Liver (tissue), 9 donors: ENCODE measurements around the gene EN2. TPM values are rescaled to one million over a fixed set of nuclear protein-coding genes. Genes with fewer than 3 reads are reported as not detected.

Experiments
- DNase-seq: peaks from one replicate; pipeline ENCODE4 v3.0.0-alpha.2; 2017; ENCODE audit warnings: low spot score
- H3K27ac ChIP-seq, 2 donors: one replicate each; pipeline ENCODE4 v1.7.0; 2013; ENCODE audit warnings: inconsistent platforms in 2 of 2, low read length in 2 of 2, control low read depth in 1 of 2, low read depth in 1 of 2, mild to moderate bottlenecking in 1 of 2
- H3K27me3 ChIP-seq, 4 donors: one replicate each; pipeline versions ENCODE4 v1.6.1 to v1.7.0; 2013; ENCODE audit warnings: low read length in 3 of 4, inconsistent platforms in 1 of 4, mild to moderate bottlenecking in 1 of 4, moderate library complexity in 1 of 4; ENCODE audit not compliant: control insufficient read depth in 4 of 4, insufficient read depth in 4 of 4
- H3K36me3 ChIP-seq, 4 donors: one replicate each; pipeline versions ENCODE4 v1.6.1 to v1.7.0; 2013; ENCODE audit warnings: low read length in 3 of 4, mild to moderate bottlenecking in 3 of 4, low read depth in 1 of 4, moderate library complexity in 1 of 4; ENCODE audit not compliant: control insufficient read depth in 4 of 4, insufficient read depth in 3 of 4
- H3K4me1 ChIP-seq, 4 donors: one replicate each; pipeline versions ENCODE4 v1.6.1 to v1.7.0; 2013; ENCODE audit warnings: low read length in 3 of 4, mild to moderate bottlenecking in 3 of 4, moderate library complexity in 1 of 4; ENCODE audit not compliant: control insufficient read depth in 4 of 4, insufficient read depth in 4 of 4
- H3K4me3 ChIP-seq, 3 donors: one replicate each; pipeline versions ENCODE4 v1.6.1 to v1.7.0; 2013; ENCODE audit warnings: low read length in 3 of 3, control low read depth in 1 of 3, low read depth in 1 of 3, mild to moderate bottlenecking in 1 of 3
- H3K9ac ChIP-seq, 2 donors: one replicate each; pipeline ENCODE4 v1.7.0; 2013; ENCODE audit warnings: low read length in 2 of 2, mild to moderate bottlenecking in 2 of 2, moderate library complexity in 2 of 2, control low read depth in 1 of 2, low read depth in 1 of 2
- H3K9me3 ChIP-seq, 4 donors: one replicate each; pipeline versions ENCODE4 v1.6.1 to v1.7.0; 2013; ENCODE audit warnings: low read length in 3 of 4; ENCODE audit not compliant: control insufficient read depth in 4 of 4
- ATF3 ChIP-seq: IDR thresholded peaks from 2 replicates; pipeline ENCODE4 v1.6.1; 2016; ENCODE audit warnings: antibody characterized with exemption
- CTCF ChIP-seq: fragments of 150-350 bp; IDR thresholded peaks from 2 replicates; pipeline ENCODE4 v1.5.1; 2017; ENCODE audit warnings: improper control_type of control experiment, low read depth, low read length; ENCODE audit not compliant: missing input control
- EGR1 ChIP-seq, 2 donors: IDR thresholded peaks; 2 replicates each; pipeline ENCODE4 v1.6.1; 2016 to 2018; ENCODE audit warnings: antibody characterized with exemption in 2 of 2, low read depth in 2 of 2
- FOXA2 ChIP-seq: IDR thresholded peaks from 2 replicates; pipeline ENCODE4 v1.6.1; 2016; ENCODE audit warnings: antibody characterized with exemption
- GABPA ChIP-seq, 2 donors: IDR thresholded peaks in 1 of 2; conservative IDR thresholded peaks in 1 of 2; 2 replicates each; pipeline ENCODE4 v1.6.1; 2016; ENCODE audit warnings: antibody characterized with exemption in 2 of 2, mild to moderate bottlenecking in 1 of 2, moderate library complexity in 1 of 2
- HNF4A ChIP-seq, 2 donors: conservative IDR thresholded peaks; 2 replicates each; pipeline ENCODE4 v1.6.1; 2016; ENCODE audit warnings: antibody characterized with exemption in 2 of 2, mild to moderate bottlenecking in 2 of 2
- HNF4G ChIP-seq: IDR thresholded peaks from 2 replicates; pipeline ENCODE4 v1.6.1; 2016; ENCODE audit warnings: antibody characterized with exemption
- JUND ChIP-seq, 2 donors: IDR thresholded peaks; 2 replicates each; pipeline ENCODE4 v1.6.1; 2016; ENCODE audit warnings: antibody characterized with exemption in 2 of 2
- MAX ChIP-seq: IDR thresholded peaks from 2 replicates; pipeline ENCODE4 v1.6.1; 2016; ENCODE audit warnings: antibody characterized with exemption
- NR2F2 ChIP-seq: IDR thresholded peaks from 2 replicates; pipeline ENCODE4 v1.6.1; 2016; ENCODE audit warnings: antibody characterized with exemption
- RAD21 ChIP-seq, 2 donors: IDR thresholded peaks; 2 replicates each; pipeline ENCODE4 v1.6.1; 2016; ENCODE audit warnings: antibody characterized with exemption in 2 of 2, mild to moderate bottlenecking in 2 of 2
- REST ChIP-seq: IDR thresholded peaks from 2 replicates; pipeline ENCODE4 v1.6.1; 2016; ENCODE audit warnings: antibody characterized with exemption, mild to moderate bottlenecking
- RXRA ChIP-seq, 2 donors: IDR thresholded peaks; 2 replicates each; pipeline ENCODE4 v1.6.1; 2017 to 2018; ENCODE audit warnings: antibody characterized with exemption in 2 of 2, mild to moderate bottlenecking in 1 of 2
- SP1 ChIP-seq: IDR thresholded peaks from 2 replicates; pipeline ENCODE4 v1.6.1; 2018; ENCODE audit warnings: antibody characterized with exemption, mild to moderate bottlenecking
- TAF1 ChIP-seq: conservative IDR thresholded peaks from 2 replicates; pipeline ENCODE4 v1.6.1; 2016; ENCODE audit warnings: antibody characterized with exemption, mild to moderate bottlenecking
- YY1 ChIP-seq: IDR thresholded peaks from 2 replicates; pipeline ENCODE4 v1.6.1; 2016; ENCODE audit warnings: antibody characterized with exemption, mild to moderate bottlenecking
- ZBTB33 ChIP-seq: IDR thresholded peaks from 2 replicates; pipeline ENCODE4 v1.6.1; 2016; ENCODE audit warnings: antibody characterized with exemption
- WGBS: extraction: QIAGEN DNeasy Blood & Tissue Kit; methylation state at CpG from one replicate; pipeline ENCODE4 v1.1.7; 2013; 5-methylcytosine and 5-hydroxymethylcytosine counted together
- polyA plus RNA-seq, 2 donors: library from polyadenylated mRNA; stranded (reverse) in 1 of 2; unstranded in 1 of 2; fragments of 200-250 nt in 1 of 2; fragments of >200 nt in 1 of 2; fragmentation: Nextera tagmentation in 1 of 2; extraction: Ambion mirVana in 1 of 2; gene quantifications; one replicate each; pipeline versions ENCODE4 v1.2.1 to v1.2.3, GENCODE V29; 2013 to 2015
- total RNA-seq, 2 donors: library from RNA; depleted of rRNA; stranded (reverse); fragments of >200 nt; gene quantifications; one replicate each; pipeline ENCODE4 v1.2.3, GENCODE V29; 2014
- donor health status: healthy.
- donor health status: healthy.
- donor health status: healthy.
- donor health status: healthy.
- donor health status: healthy.

The EN2 gene
- total and polyA plus RNA-seq, 4 donors = under 0.01 TPM; not detected in 3

GRCh38 chr7:155429651-155430050 lies 28.3 kb upstream of the EN2 start:
- Histone ChIP-seq H3K9me3 (no peaks in the 10 kb centered on the region), H3K4me1 (no peaks in the 10 kb centered on the region), H3K9ac (no peak overlapping the region), H3K36me3 (no peaks in the 10 kb centered on the region), H3K27ac (no peak overlapping the region), H3K4me3 (no peak overlapping the region), H3K27me3 (peaks cover 0 to 4% (median 0%) of the 10 kb centered on the region in 4 donors)
- DNase-seq = no peak
- TF ChIP-seq RAD21 (IDR thresholded peaks at IDR 0.05) (no peak), ATF3 (no peak), RXRA (IDR thresholded peaks at IDR 0.05) (no peak), HNF4A (conservative IDR thresholded peaks at IDR 0.05) (no peak), JUND (IDR thresholded peaks at IDR 0.05) (no peak), ZBTB33 (no peak), NR2F2 (no peak), HNF4G (no peak), MAX (no peak), FOXA2 (no peak), CTCF (no peak), YY1 (no peak), TAF1 (no peak), REST (no peak), SP1 (no peak), GABPA (IDR thresholded peaks at IDR 0.05 in 1 of 2, conservative IDR thresholded peaks at IDR 0.05 in 1 of 2) (no peak)
- WGBS = 72% methylated on average over 6 of the region's 6 CpGs

GRCh38 chr7:155430606-155431005 lies 27.3 kb upstream of the EN2 start:
- 66% methylated on average over 10 of the region's 10 CpGs for WGBS
- Histone ChIP-seq H3K9me3 (no peaks in the 10 kb centered on the region), H3K36me3 (no peaks in the 10 kb centered on the region), H3K27ac (no peak overlapping the region), H3K27me3 (peaks cover 0 to 4% (median 0%) of the 10 kb centered on the region in 4 donors), H3K4me1 (no peaks in the 10 kb centered on the region), H3K9ac (no peak overlapping the region), H3K4me3 (no peak overlapping the region)
- no peak for DNase-seq
- TF ChIP-seq CTCF = no peak
- TF ChIP-seq HNF4G = no peak
- TF ChIP-seq YY1 = no peak
- no peak for TF ChIP-seq HNF4A (conservative IDR thresholded peaks at IDR 0.05)
- no peak for TF ChIP-seq JUND (IDR thresholded peaks at IDR 0.05)
- TF ChIP-seq SP1 = no peak
- no peak for TF ChIP-seq ZBTB33
- TF ChIP-seq RAD21 (IDR thresholded peaks at IDR 0.05) = no peak
- TF ChIP-seq ATF3 = no peak
- no peak for TF ChIP-seq RXRA (IDR thresholded peaks at IDR 0.05)
- TF ChIP-seq FOXA2 = no peak
- TF ChIP-seq NR2F2 = no peak
- TF ChIP-seq EGR1 (IDR thresholded peaks at IDR 0.05; ENCODE audit: low read depth in 2 of 2) = no peak
